Keratinocyte (primary cell): ENCODE measurements around the gene DBI. TPM values are rescaled to one million over a fixed set of nuclear protein-coding genes. Genes with fewer than 3 reads are reported as not detected.

Experiments
- DNase-seq: peaks from one replicate; pipeline ENCODE4 v3.0.0-alpha.2; 2011; ENCODE audit warnings: low read depth, missing footprints, low spot score
- FAIRE-seq: peaks from 2 replicates; lab custom pipeline; 2011; peaks lifted over from hg19 to GRCh38; lab: Jason Lieb, UNC
- H2AFZ ChIP-seq: 2 replicates; pipeline ENCODE4 v1.6.0; 2012; ENCODE audit warnings: low read length, control low read depth, inconsistent platforms; ENCODE audit not compliant: control insufficient read depth
- H3K27ac ChIP-seq: 2 replicates; pipeline ENCODE4 v1.5.1; 2011; ENCODE audit warnings: low read length; ENCODE audit not compliant: control insufficient read depth, insufficient read depth
- H3K27me3 ChIP-seq: 3 replicates; pipeline ENCODE4 v1.6.0; 2011; ENCODE audit warnings: low read length; ENCODE audit not compliant: control insufficient read depth, insufficient read depth; ENCODE audit errors: extremely low read depth
- H3K36me3 ChIP-seq, 2 experiments: 2 replicates in 1 of 2; 3 replicates in 1 of 2; pipeline ENCODE4 v1.5.1; 2011; ENCODE audit warnings: low read length in 2 of 2, mild to moderate bottlenecking in 1 of 2; ENCODE audit not compliant: control insufficient read depth in 2 of 2, insufficient read depth in 2 of 2; ENCODE audit errors: extremely low read depth in 1 of 2
- H3K4me1 ChIP-seq: 3 replicates; pipeline ENCODE4 v1.5.1; 2011; ENCODE audit warnings: low read length; ENCODE audit not compliant: control insufficient read depth, insufficient read depth; ENCODE audit errors: extremely low read depth
- H3K4me2 ChIP-seq: 3 replicates; pipeline ENCODE4 v1.6.0; 2011; ENCODE audit warnings: low read depth, low read length; ENCODE audit not compliant: control insufficient read depth, insufficient read depth; ENCODE audit errors: extremely low read depth
- H3K4me3 ChIP-seq, 3 experiments: fragments of 200-600 bp in 1 of 3; sonication (generic) in 1 of 3; 2 replicates in 2 of 3; 3 replicates in 1 of 3; pipeline ENCODE4 v1.5.1; 2011 to 2016; ENCODE audit warnings: low read length in 3 of 3, mild to moderate bottlenecking in 3 of 3, control low read depth in 2 of 3, inconsistent platforms in 1 of 3, low read depth in 1 of 3, mixed read lengths in 1 of 3, mixed run types in 1 of 3, moderate library complexity in 1 of 3; ENCODE audit not compliant: control insufficient read depth in 2 of 3, insufficient read depth in 2 of 3; ENCODE audit errors: extremely low read depth in 1 of 3
- H3K79me2 ChIP-seq: 2 replicates; pipeline ENCODE4 v1.6.0; 2012; ENCODE audit warnings: low read length; ENCODE audit not compliant: control insufficient read depth, insufficient read depth
- H3K9ac ChIP-seq: 3 replicates; pipeline ENCODE4 v1.6.0; 2011; ENCODE audit warnings: low read length; ENCODE audit not compliant: control insufficient read depth, insufficient read depth; ENCODE audit errors: extremely low read depth
- H3K9me1 ChIP-seq: 3 replicates; pipeline ENCODE4 v1.6.0; 2011; ENCODE audit warnings: low read length; ENCODE audit not compliant: control insufficient read depth, insufficient read depth; ENCODE audit errors: extremely low read depth
- H3K9me3 ChIP-seq: 2 replicates; pipeline ENCODE4 v1.5.1; 2012; ENCODE audit warnings: low read depth, low read length; ENCODE audit not compliant: control insufficient read depth
- H4K20me1 ChIP-seq: 3 replicates; pipeline ENCODE4 v1.6.0; 2011; ENCODE audit warnings: low read length; ENCODE audit not compliant: control insufficient read depth, insufficient read depth; ENCODE audit errors: extremely low read depth
- CTCF ChIP-seq, 3 experiments: IDR thresholded peaks in 1 of 3; conservative IDR thresholded peaks in 1 of 3; optimal IDR thresholded peaks in 1 of 3; 2 replicates in 2 of 3; 3 replicates in 1 of 3; pipeline versions ENCODE3 to v1.5.1; 2011; ENCODE audit warnings: low read length in 3 of 3, mild to moderate bottlenecking in 3 of 3, moderate library complexity in 2 of 3, control low read depth in 1 of 3, inconsistent platforms in 1 of 3; ENCODE audit not compliant: insufficient read depth in 2 of 3; ENCODE audit errors: extremely low read depth in 1 of 3
- EZH2 ChIP-seq: IDR thresholded peaks from one replicate; pipeline ENCODE4 v1.6.1; 2012; ENCODE audit warnings: inconsistent platforms, mild to moderate bottlenecking, low read length, moderate library complexity
- dilution Hi-C: fragments of 300-500 bp; cut with MboI; formaldehyde crosslinking; loops from one replicate; pipeline ENCODE4 v1.7.0; 2020; ENCODE audit warnings: low sequenced_read_pairs; ENCODE audit not compliant: extremely low pct_ligation_motif_present
- polyA plus RNA-seq, 5 experiments: library from polyadenylated mRNA; depleted of rRNA in 3 of 5; stranded (reverse) in 3 of 5; stranded (forward) in 1 of 5; unstranded in 1 of 5; fragments of >200 nt; gene quantifications; 1 replicate in 1 of 5; 2 replicates in 3 of 5; 3 replicates in 1 of 5; pipeline versions ENCODE4 v1.2.1 to v1.2.3, GENCODE V29; 2011 to 2012; ENCODE audit warnings: missing spikeins in 2 of 5, low read depth in 1 of 5, low replicate concordance in 1 of 5

Gene DBI
- polyA plus RNA-seq, 1 donor (not counting 4 experiments of a cell fraction or from before 2014, with no cell fraction given), result 590 TPM

GRCh38 chr2:119333360-119333759 lies 33.4 kb upstream of the DBI start:
- no peak for DNase-seq
- Histone ChIP-seq H3K79me2 (no peaks in the 10 kb centered on the region), H3K4me3 (no peak overlapping the region), H3K36me3 (no peaks in the 10 kb centered on the region), H4K20me1 (no peaks in the 10 kb centered on the region), H3K9me1 (no peaks in the 10 kb centered on the region), H3K27me3 (no peaks in the 10 kb centered on the region), H2AFZ (no peak overlapping the region), H3K4me2 (no peak overlapping the region), H3K4me1 (no peaks in the 10 kb centered on the region), H3K27ac (no peak overlapping the region), H3K9me3 (no peaks in the 10 kb centered on the region), H3K9ac (no peak overlapping the region)
- no peak for FAIRE-seq
- TF ChIP-seq CTCF (optimal IDR thresholded peaks at IDR 0.05 in 1 of 3, IDR thresholded peaks at IDR 0.05 in 1 of 3, conservative IDR thresholded peaks at IDR 0.05 in 1 of 3; ENCODE audit: extremely low read depth in 1 of 3, insufficient read depth in 2 of 3, low read length in 3 of 3) (no peak), EZH2 (no peak)
- dilution Hi-C loops, result no loop called here

GRCh38 chr2:119333833-119334232 lies 32.9 kb upstream of the DBI start:
- Histone ChIP-seq H3K4me3 (no peak overlapping the region), H4K20me1 (no peaks in the 10 kb centered on the region), H3K4me1 (no peaks in the 10 kb centered on the region), H3K27me3 (no peaks in the 10 kb centered on the region), H3K9me1 (no peaks in the 10 kb centered on the region), H3K27ac (no peak overlapping the region), H2AFZ (no peak overlapping the region), H3K36me3 (no peaks in the 10 kb centered on the region), H3K79me2 (no peaks in the 10 kb centered on the region), H3K4me2 (no peak overlapping the region), H3K9ac (no peak overlapping the region), H3K9me3 (no peaks in the 10 kb centered on the region)
- FAIRE-seq, result no peak
- dilution Hi-C loops, result no loop called here
- TF ChIP-seq EZH2 (no peak), CTCF (optimal IDR thresholded peaks at IDR 0.05 in 1 of 3, IDR thresholded peaks at IDR 0.05 in 1 of 3, conservative IDR thresholded peaks at IDR 0.05 in 1 of 3; ENCODE audit: extremely low read depth in 1 of 3, insufficient read depth in 2 of 3, low read length in 3 of 3) (no peak)
- no peak for DNase-seq
